Heart right ventricle (tissue), 16 donors: ENCODE results near the gene CYB5R3. TPM values are rescaled to one million over a fixed set of nuclear protein-coding genes. Genes with fewer than 3 reads are reported as not detected.

ENCODE experiments used
- ATAC-seq, 8 donors: fragments of 200-7000 bp; cut with Tn5 transposase; one replicate each; pipeline ENCODE4 v1.9.1; 2020; ENCODE audit warnings: mild to moderate bottlenecking in 8 of 8, moderate library complexity in 8 of 8, moderate number of reproducible peaks in 1 of 8
- DNase-seq, 2 donors: peaks; one replicate each; pipeline ENCODE4 v3.0.0-alpha.2; 2020
- H3K27ac ChIP-seq, 10 donors: fragments of 200-600 bp; sonication (generic) in 2 of 10; one replicate each; pipeline versions ENCODE4 v1.5.0 to v1.8.0; 2020 to 2022; ENCODE audit warnings: mild to moderate bottlenecking in 3 of 10
- H3K27me3 ChIP-seq, 7 donors: fragments of 200-600 bp; one replicate each; pipeline ENCODE4 v1.8.0; 2021 to 2022; ENCODE audit warnings: mild to moderate bottlenecking in 2 of 7
- H3K36me3 ChIP-seq, 9 donors: fragments of 200-600 bp; sonication (generic) in 1 of 9; one replicate each; pipeline versions ENCODE4 v1.5.0 to v1.8.0; 2020 to 2022; ENCODE audit warnings: mild to moderate bottlenecking in 2 of 9
- H3K4me1 ChIP-seq, 9 donors: fragments of 200-600 bp; sonication (generic) in 1 of 9; one replicate each; pipeline versions ENCODE4 v1.5.0 to v1.8.0; 2020 to 2022; ENCODE audit warnings: mild to moderate bottlenecking in 4 of 9
- H3K4me3 ChIP-seq, 10 donors: fragments of 200-600 bp; sonication (generic) in 2 of 10; one replicate each; pipeline versions ENCODE4 v1.5.0 to v1.8.0; 2020 to 2022; ENCODE audit warnings: mild to moderate bottlenecking in 7 of 10, moderate library complexity in 2 of 10
- H3K9me3 ChIP-seq, 11 donors: fragments of 200-600 bp in 10 of 11; sonication (generic) in 2 of 11; one replicate each; pipeline versions ENCODE4 v1.5.0 to v1.8.0; 2013 to 2022; ENCODE audit warnings: mild to moderate bottlenecking in 2 of 11, control low read depth in 1 of 11, moderate library complexity in 1 of 11
- CTCF ChIP-seq, 9 donors: fragments of 200-600 bp; sonication (generic) in 2 of 9; IDR thresholded peaks; one replicate each; pipeline versions ENCODE4 v1.5.0 to v1.8.0; 2021 to 2022; ENCODE audit warnings: antibody characterized with exemption in 9 of 9, mild to moderate bottlenecking in 5 of 9, moderate library complexity in 1 of 9
- WGBS, 2 donors: extraction: QIAGEN DNeasy Blood & Tissue Kit; methylation state at CpG; one replicate each; pipeline ENCODE4 v1.1.7; 2013; ENCODE audit warnings: inconsistent platforms in 1 of 2; 5-methylcytosine and 5-hydroxymethylcytosine counted together
- intact Hi-C, 10 donors: fragments of 100-400 bp; cut with DNase I; formaldehyde crosslinking; loops; one replicate each; pipeline versions ENCODE4 v1.11.1 to v1.14.2; 2022
- polyA plus RNA-seq, 2 donors: library from polyadenylated mRNA; stranded (reverse); fragments of 200-250 nt; gene quantifications; one replicate each; pipeline ENCODE4 v1.2.3, GENCODE V29; 2013
- total RNA-seq, 10 donors: library from RNA; stranded (reverse); fragmentation: NEBNext Ultra II Directional in 3 of 10; extraction: Animal tissue kit (Norgen Biotek cat#: 25700) in 3 of 10; gene quantifications; one replicate each; pipeline versions ENCODE4 v1.2.1 to v1.2.4, GENCODE V29; 2021 to 2023
- donor health status: Arrhythmogenic right ventricular cardiomyopathy.
- donor health status: ischemic (EF 13 %, LVEDD 7.1; RV severe dilation, severe dysfunction).
- donor health status: healthy with polysubstance abuse.
- donor health status: DM: no; HTN: yes; CAD: no.
- donor health status: DM: no; HTN: no; CAD: no.
- donor health status: ischemic (EF 25% LVEDD 6.9; RV normal size, moderate dysfunction).
- donor health status: ischemic (EF 25% LVEDD 5.7; RV mildly dilated, moderate dysfunction).
- donor health status: healthy.
- donor health status: DM: yes; HTN: yes; CAD: no.
- donor health status: Ischemic cardiomyopathy.
- donor health status: ischemic (EF 35%, LVEDD 5.7; RV mildly dilated, moderate dysfunction).
- donor health status: nonischemic (EF 11% LVEDD 7.7; RV severe dilation, severe dysfunction).
- donor health status: DM: yes; HTN: yes; CAD: no.
- donor health status: PGD.
- donor health status: ischemic (EF 29% LVEDD 5.4; RV normal size, mild dysfunction).
- donor health status: nonischemic (EF 23%, LVEDD 6.1; RV moderate dilation, normal function).

CYB5R3 gene
- total and polyA plus RNA-seq, 12 donors: 91.9 to 633 (median 310) TPM

- H3K4me3 ChIP-seq: no peak overlapping the region
- no peak for TF ChIP-seq CTCF (IDR thresholded peaks at IDR 0.05)
- H3K27me3 ChIP-seq: no peaks in the 10 kb centered on the region
- H3K4me1 ChIP-seq: peaks cover 0 to 33% (median 11%) of the 10 kb centered on the region in 9 donors
- H3K9me3 ChIP-seq: no peaks in the 10 kb centered on the region
- intact Hi-C loops: no loop called here
- DNase-seq (no peak), ATAC-seq (no peak)
- WGBS, 2 donors: 91 to 94% methylated on average over 4 of the region's 4 CpGs
- peaks cover 0 to 90% (median 63%) of the 10 kb centered on the region in 9 donors for H3K36me3 ChIP-seq
- H3K27ac ChIP-seq: no peak overlapping the region
Measured at GRCh38 chr22:42586381-42586780, 62.8 kb downstream of the CYB5R3 start.

GRCh38 chr22:42585096-42585495 lies 64.1 kb downstream of the CYB5R3 start:
- DNase-seq: no peak
- TF ChIP-seq CTCF (IDR thresholded peaks at IDR 0.05): no peak
- Histone ChIP-seq H3K4me3 (no peak overlapping the region), H3K36me3 (peaks cover 0 to 78% (median 59%) of the 10 kb centered on the region in 9 donors), H3K4me1 (peaks cover 3 to 37% (median 15%) of the 10 kb centered on the region in 9 donors), H3K27ac (peak overlapping the region in 4 of 10 donors; percentile 22 to 53 (median 34)), H3K27me3 (no peaks in the 10 kb centered on the region), H3K9me3 (no peaks in the 10 kb centered on the region)
- ATAC-seq: peak in 4 of 8 donors; percentile 11 to 54 (median 43)
- WGBS, 2 donors: 70 to 73% methylated on average over 8 of the region's 8 CpGs
- intact Hi-C loops: no loop called here

- peaks cover 0 to 77% (median 55%) of the 10 kb centered on the region in 9 donors for H3K36me3 ChIP-seq
- 91 to 96% methylated on average over 4 of the region's 4 CpGs for WGBS, 2 donors
- intact Hi-C loops: no loop called here
- H3K27me3 ChIP-seq: no peaks in the 10 kb centered on the region
- H3K4me3 ChIP-seq: no peak overlapping the region
- H3K27ac ChIP-seq: peak overlapping the region in 4 of 10 donors; percentile 5 to 53 (median 28)
- TF ChIP-seq CTCF (IDR thresholded peaks at IDR 0.05): no peak
- no peaks in the 10 kb centered on the region for H3K9me3 ChIP-seq
- ATAC-seq: no peak
- no peak for DNase-seq
- peaks cover 3 to 37% (median 15%) of the 10 kb centered on the region in 9 donors for H3K4me1 ChIP-seq
Measured at GRCh38 chr22:42584364-42584940, 64.7 kb downstream of the CYB5R3 start.

DNA sequence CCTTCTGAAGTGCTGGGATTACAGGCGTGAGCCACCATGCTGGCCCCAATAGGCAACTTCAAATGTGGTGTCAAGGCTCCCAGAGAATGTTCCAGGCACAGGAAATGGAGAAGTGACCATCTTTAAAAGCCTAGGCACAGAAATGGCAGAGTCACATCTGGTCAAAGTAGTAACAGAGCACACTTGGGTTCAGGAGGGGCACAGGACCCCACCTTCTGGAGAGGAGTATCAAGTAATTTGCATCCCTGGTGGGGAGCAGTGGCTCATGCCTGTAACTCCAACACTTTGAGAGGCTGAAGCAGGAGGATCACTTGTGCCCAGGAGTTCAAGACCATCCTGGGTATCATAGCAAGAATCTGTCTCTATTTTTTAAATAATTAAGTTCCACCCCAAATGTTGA lies 66.2 kb downstream of the CYB5R3 start:
- WGBS, 2 donors: 86 to 89% methylated on average over 1 of the region's 1 CpG
- no peak for ATAC-seq
- intact Hi-C loops: no loop called here

More for the DNA sequence above, 66.2 kb downstream of the CYB5R3 start:
- H3K36me3 ChIP-seq: peaks cover 0 to 75% (median 53%) of the 10 kb centered on the region in 9 donors
- H3K27ac ChIP-seq: no peak overlapping the region
- DNase-seq: no peak
- TF ChIP-seq CTCF (IDR thresholded peaks at IDR 0.05): no peak
- no peaks in the 10 kb centered on the region for H3K9me3 ChIP-seq
- no peak overlapping the region for H3K4me3 ChIP-seq
- H3K27me3 ChIP-seq: no peaks in the 10 kb centered on the region
- peaks cover 3 to 31% (median 15%) of the 10 kb centered on the region in 9 donors for H3K4me1 ChIP-seq
